Measurements from ENCODE around the gene FUT8.

Gene FUT8

DNA sequence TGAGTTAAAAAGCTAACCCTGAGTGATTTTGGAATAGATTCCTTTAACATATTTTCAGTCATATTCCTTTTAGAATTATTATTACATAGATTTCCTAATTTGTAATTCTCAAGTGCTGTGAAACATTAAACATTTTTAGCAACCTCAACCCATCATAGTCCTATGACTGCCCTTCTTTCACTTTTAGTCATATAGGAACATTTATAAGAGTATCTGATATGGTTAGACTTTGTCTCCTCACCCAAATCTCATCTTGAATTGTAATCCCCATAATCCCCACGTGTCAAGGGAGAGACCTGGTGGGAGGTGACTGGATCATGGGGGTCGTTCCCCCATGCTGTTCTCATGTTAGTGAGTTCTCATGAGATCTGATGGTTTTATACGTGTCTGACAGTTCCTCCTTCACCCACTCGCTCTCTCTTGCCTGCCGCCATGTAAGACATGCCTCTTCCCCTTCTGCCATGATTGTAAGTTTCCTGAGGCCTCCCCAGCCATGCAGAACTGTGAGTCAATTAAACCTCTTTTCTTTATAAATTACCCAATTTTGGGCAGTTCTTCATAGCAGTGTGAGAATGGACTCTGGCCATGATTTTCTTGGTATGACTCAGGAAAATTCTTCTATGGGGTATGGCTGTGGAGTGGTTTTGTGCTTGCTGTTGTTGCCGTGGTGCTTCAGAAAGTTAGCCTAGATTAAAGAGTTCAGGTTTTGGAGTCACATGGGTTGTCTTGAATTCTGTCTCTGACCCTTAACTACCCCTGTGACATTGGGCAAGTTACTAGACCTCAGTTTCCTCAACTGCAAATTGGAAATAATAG, 83.9 kb downstream of the FUT8 start:
- no peak for DNase-seq

GRCh38 chr14:65499138-65499537, 86.6 kb downstream of the FUT8 start:
- DNase-seq = no peak

DNA sequence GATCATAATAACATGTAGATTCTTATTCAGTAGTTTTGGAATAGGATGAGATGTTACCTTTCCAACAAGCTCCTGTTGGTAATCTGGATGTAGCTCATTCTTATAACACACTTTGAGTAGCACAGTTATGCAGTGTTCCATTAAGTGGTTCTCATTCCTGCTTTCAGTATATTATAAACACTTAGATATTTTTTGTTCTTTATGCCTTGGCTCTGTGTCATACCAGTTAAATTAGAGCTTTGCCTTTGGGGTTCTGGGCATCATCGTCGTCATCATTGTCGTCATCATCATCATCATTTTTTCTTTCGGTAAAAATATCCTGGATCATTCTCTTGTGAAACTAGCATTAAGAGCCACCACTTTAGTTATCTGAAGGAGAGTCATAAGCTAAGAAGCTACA, 87.5 kb downstream of the FUT8 start:
- DNase-seq = no peak

- DNase-seq = no peak
Observed at GRCh38 chr14:65501328-65501727, 88.8 kb downstream of the FUT8 start.

DNA sequence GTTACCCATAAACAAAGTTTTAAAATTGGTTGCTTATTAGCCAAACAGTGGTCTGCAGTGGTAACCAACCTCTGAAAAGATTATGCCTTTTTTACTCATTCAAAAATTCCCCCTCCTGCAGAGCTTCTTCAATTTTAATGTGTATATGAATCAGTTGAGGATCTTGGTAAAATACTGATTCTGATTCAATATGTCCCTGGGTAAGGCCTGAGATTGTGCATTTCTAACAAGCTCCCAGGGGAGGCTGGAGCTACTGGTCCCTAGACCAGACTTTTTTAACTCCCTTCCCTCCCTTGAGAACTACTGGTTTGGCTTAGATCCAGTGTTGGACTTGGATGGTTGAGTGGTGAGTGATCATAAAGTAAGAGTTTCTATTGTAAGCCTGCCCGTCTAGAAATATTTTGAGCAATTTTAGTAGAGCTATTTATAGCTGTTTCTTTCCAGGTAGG, 90.2 kb downstream of the FUT8 start:
- DNase-seq = no peak

- DNase-seq = no peak
Observed at GRCh38 chr14:65503771-65504170, 91.2 kb downstream of the FUT8 start.

GRCh38 chr14:65506801-65507200, 94.3 kb downstream of the FUT8 start:
- no peak for DNase-seq

DNA sequence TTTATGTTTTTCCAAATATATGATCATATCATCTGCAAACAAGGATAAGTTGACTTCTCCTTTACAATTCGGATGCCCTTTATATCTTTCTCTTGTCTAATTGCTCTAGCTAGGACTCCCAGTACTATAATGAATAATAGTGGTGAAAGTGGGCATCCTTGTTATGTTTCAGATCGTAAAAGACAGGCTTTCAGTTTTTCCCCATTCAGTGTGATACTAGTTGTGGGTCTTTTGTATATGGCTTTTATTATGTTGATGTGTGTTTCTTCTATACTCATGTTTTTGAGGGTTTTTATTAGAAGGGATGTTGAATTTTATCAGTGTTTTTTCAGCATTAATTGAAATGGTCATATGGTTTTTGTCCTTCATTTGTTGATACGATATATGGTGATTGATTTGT, 97.3 kb downstream of the FUT8 start:
- no peak for DNase-seq

GRCh38 chr14:65513671-65514070, 101.1 kb downstream of the FUT8 start:
- DNase-seq = no peak

DNA sequence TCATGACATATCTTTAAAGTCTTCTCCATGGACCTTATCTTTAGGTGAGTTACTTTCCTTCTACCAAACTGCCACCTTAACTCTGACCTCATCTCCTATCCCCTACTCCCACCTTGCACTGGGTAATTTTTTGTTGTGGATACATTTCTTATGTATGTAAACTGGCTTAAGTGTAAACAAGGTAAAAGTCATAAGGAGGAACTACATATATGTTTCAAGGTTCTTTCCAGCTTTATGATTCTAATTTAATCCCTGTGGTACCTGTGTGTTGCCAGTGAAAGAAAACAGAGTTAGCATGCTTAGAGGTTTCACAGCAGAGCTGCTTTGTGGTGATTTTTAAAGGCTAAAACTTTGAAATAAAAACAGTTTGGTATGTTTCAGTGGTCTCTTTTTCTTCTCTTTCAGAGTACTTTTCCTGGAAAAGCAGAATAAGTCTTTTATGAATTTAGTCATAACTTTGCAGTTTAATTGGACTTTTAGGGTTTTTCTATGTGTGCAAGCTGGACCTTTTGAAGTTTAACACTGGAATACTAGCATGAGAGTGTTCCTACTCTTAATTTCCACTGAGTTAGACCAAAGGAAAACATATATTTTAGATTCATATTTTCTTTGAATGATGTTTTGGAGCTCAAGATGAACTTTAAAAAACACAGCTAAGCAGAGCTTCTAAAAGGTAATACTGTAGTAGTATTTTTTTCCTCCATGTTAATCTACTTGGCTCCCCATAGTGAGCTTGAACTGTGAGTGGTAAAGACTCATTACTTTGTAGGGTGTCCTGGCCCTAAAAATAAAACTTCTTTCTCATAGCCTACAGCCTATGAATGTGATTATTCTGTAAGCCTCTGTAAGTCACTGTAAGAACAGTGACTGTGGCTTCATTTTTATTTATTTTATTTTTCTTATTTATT, 105.4 kb downstream of the FUT8 start:
- DNase-seq = no peak

GRCh38 chr14:65528069-65528468, 115.5 kb downstream of the FUT8 start:
- no peak for DNase-seq

- no peak for DNase-seq
Observed at GRCh38 chr14:65531148-65531547, 118.6 kb downstream of the FUT8 start.

DNA sequence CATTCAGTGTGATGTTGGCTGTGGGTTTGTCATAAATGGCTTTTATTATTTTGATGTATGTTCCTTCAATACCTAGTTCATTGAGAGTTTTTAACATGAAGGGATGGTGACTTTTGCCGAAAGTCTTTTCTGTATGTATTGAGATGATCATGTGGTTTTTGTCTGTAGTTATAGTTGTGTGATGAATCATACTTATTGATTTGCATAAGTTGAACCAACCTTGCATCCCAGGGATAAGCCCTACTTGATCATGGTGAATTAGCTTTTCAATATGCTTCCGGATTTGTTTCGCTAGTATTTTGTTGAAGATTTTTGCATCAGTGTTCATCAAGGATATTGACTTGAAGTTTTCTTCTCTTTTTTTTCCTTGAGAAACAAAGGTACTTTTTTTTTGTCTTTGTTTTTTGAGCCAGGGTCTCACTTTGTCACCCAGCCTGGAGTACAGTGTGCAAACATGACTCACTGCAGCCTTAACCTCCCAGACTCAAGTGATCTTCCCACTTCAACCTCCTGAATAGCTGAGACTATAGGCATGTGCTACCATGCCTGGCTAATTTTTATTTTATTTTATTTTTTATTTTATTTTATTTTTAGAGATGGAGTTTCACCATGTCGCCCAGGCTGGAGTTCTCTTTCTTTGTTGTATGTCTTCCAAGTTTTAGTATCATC, 121.3 kb downstream of the FUT8 start:
- no peak for DNase-seq

DNA sequence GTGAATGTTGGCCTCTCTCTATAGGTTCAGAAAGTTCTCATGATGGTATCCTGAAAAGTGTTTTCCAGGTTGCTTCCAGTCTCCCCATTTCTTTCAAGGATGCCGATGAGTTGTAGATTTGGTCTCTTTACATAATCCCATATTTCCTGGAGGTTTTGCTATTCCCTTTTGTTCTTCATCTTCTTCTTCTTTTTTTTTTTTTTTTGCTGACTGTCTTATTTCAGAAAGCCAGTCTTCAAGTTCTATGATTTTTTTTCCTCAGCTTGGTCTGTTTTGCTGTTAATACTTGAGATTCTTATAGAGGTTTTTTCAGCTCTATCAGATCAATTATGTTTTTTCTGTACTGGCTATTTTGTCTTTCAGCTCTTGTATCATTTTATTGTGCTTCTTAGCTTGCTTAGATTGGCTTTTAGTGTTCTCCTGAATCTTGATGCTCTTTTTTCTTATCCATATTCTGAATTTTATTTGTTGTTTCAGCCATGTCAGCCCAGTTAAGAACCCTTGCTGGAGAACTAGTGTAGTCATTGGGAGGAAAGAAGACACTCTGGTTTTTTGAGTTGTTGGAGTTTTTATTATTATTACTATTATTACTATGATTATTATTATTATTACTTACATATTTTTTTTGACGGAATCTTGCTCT, 124.4 kb downstream of the FUT8 start:
- DNase-seq = no peak

- no peak for DNase-seq
Observed at GRCh38 chr14:65548878-65549277, 136.3 kb downstream of the FUT8 start.

GRCh38 chr14:65549429-65549828, 136.9 kb downstream of the FUT8 start:
- DNase-seq = no peak

GRCh38 chr14:65550779-65551643, 138.5 kb downstream of the FUT8 start:
- DNase-seq = no peak

DNA sequence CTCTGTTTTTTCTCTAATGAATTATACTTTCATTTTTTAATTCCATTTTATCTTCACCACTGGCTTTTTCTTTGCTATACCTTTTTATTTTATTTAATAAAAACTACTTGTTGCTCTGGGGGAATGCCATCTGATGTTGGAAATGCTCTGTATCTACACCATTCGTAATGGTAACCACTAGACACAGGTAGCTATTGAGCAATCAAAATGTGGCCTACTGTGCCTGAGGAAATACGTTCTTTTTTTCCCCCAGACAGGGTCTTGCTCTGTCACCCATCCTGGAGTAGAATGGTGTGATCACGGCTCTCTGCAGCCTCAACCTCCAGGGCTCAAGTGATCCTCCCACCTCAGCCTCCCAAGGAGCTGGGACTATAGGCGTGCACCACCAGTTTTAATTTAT, 140.2 kb downstream of the FUT8 start:
- no peak for DNase-seq

DNA sequence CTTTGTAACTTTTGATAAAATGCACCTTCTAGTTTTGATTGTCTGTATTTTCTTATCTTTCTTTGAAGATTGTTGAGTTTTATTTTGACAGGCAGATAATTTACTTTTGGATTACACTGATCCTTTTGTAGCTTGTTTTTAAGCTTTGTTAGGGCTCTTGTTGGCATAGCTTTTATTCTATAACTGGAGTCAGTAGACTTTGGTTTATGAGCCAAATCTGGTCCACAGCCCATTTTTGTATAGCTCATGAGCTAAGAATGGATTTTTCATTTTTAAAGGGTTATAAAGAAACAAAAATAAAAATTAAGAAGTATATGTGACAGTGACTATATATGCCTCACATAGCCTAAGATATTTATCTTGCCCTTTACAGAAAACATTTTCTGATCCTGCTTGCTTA, 142.3 kb downstream of the FUT8 start:
- DNase-seq = no peak

- DNase-seq = no peak
Observed at GRCh38 chr14:65555358-65555757, 142.8 kb downstream of the FUT8 start.

DNA sequence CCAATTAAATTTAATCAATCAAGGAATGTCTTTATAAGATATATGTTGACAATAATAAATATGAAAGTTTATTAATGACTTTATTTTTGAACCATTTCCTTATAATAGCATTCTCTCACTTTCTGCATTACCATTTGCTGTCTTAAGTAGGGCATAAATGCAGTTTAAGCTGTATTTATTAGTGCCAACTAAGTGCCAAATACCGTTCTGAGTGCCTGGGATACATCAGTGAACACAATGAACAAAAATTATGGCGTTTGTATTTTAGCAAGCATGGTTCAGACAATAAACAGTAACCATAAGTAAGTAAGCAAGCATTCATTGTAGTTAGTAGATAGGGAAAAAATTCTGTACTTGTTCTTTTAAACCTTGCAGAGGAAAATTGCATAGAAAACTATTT, 145.8 kb downstream of the FUT8 start:
- DNase-seq = no peak

Measured in stimulated activated CD4-positive, alpha-beta T cell treated with anti-CD3 and anti-CD28 coated beads, Interleukin-2, amount 100 ng/mL, for 48 hours (primary cell).